ENCODE measurements around the gene ATP5MC3. TPM values are rescaled to one million over a fixed set of nuclear protein-coding genes. Genes with fewer than 3 reads are reported as not detected.
A peak's percentile ranks its signal among the peaks of the same experiment; 100 is the strongest.

Gene ATP5MC3
- total RNA-seq, 4 donors from 2014 or later, result 145 to 385 (median 276) TPM

DNA sequence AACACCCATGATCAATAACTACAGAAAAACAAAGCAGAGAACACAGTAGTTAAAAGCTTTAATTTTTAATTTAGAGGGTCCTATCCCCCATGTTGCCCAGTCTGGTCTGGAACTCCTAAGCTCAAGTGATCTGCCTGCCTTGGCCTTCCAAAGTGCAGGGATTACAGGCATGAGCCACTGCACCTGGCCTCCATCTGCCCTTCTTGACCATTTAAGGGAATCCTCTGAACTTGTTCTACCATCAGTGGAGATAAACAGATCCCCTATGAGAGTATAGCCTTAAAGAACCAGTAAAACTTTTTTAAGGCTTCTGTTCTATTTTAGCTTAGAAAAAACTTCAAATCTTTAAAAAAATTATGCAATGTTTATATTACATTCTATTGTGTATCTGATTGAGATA, 13.5 kb upstream of the ATP5MC3 start:
- intact Hi-C loops (cut with DNase I), result no loop called here
- TF ChIP-seq CTCF (IDR thresholded peaks at IDR 0.05), result no peak
- no peak for TF ChIP-seq POLR2A (IDR thresholded peaks at IDR 0.05)
- no peak overlapping the region for H3K27ac ChIP-seq

GRCh38 chr2:175188761-175189160, 7.3 kb upstream of the ATP5MC3 start:
- TF ChIP-seq POLR2A (IDR thresholded peaks at IDR 0.05) (no peak), CTCF (IDR thresholded peaks at IDR 0.05) (no peak)
- peaks cover 0 to 6% (median 0%) of the 10 kb centered on the region in 3 donors for H3K9me3 ChIP-seq
- intact Hi-C loops (cut with DNase I), result no loop called here
- no peaks in the 10 kb centered on the region for H3K27me3 ChIP-seq
- no peak overlapping the region for H3K4me3 ChIP-seq
- H3K27ac ChIP-seq, result no peak overlapping the region
- DNase-seq, result no peak
- H3K4me1 ChIP-seq, result no peaks in the 10 kb centered on the region
- 41 to 67% methylated on average over 1 of the region's 1 CpG for WGBS, 2 donors
- no peaks in the 10 kb centered on the region for H3K36me3 ChIP-seq

More for the DNA sequence above, 13.5 kb upstream of the ATP5MC3 start:
- Histone ChIP-seq H3K9me3 (peaks cover 0 to 6% (median 0%) of the 10 kb centered on the region in 3 donors), H3K36me3 (no peaks in the 10 kb centered on the region), H3K4me3 (no peak overlapping the region), H3K27me3 (peaks cover 0 to 8% (median 0%) of the 10 kb centered on the region in 4 donors), H3K4me1 (no peaks in the 10 kb centered on the region)
- no peak for DNase-seq

DNA sequence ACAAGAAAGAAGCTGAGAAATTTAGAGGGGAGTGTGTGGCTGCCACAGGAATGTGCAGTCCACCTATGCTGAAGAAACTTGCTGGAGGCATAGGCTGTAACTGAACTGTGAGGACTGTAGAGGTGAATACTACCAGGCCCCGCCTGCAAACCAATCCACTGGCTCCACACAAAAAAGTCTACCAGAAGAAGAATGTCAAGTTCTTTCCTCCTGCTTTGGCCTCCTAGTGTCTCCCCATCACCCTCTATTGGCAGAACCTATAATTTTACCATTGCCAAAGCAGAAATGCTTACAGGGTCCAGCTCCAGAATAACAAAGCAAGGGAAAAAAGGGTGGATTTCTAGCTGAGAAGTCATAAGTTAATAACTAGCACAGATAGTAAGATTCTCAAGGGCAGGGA, 5.9 kb upstream of the ATP5MC3 start:
- intact Hi-C loops (cut with DNase I), result no loop called here
- peaks cover 0 to 6% (median 0%) of the 10 kb centered on the region in 3 donors for H3K9me3 ChIP-seq
- TF ChIP-seq CTCF (IDR thresholded peaks at IDR 0.05) (peak in 1 of 6 experiments; percentile 12), POLR2A (IDR thresholded peaks at IDR 0.05) (no peak)
- no peak overlapping the region for H3K27ac ChIP-seq
- H3K4me3 ChIP-seq, result no peak overlapping the region
- H3K27me3 ChIP-seq, result no peaks in the 10 kb centered on the region
- no peak for DNase-seq
- H3K4me1 ChIP-seq, result no peaks in the 10 kb centered on the region
- WGBS, 2 donors, result 100% methylated on average over 1 of the region's 1 CpG
- no peaks in the 10 kb centered on the region for H3K36me3 ChIP-seq

DNA sequence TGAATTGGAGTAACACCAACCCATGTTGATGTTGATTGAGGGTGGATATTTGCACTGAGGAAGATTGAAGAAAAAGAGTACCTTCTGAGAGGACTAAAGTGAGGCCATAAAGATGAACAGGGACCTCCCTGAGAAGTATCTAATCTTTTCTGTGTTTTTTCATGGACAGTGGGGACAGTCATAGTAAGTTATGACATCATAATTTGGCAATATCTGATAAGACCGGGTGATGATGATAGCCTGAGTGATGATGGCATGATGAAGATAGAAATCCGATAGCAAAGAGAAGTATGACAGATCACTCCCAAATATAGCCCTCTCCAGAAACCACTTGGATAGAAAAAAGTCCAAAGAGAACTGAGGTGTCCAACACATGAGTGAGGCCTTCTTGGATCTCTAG, 2.2 kb upstream of the ATP5MC3 start:
- H3K4me3 ChIP-seq, result no peak overlapping the region
- peaks cover 0 to 14% (median 0%) of the 10 kb centered on the region in 3 donors for H3K36me3 ChIP-seq
- TF ChIP-seq POLR2A (IDR thresholded peaks at IDR 0.05) (no peak), CTCF (IDR thresholded peaks at IDR 0.05) (no peak)
- no peaks in the 10 kb centered on the region for H3K9me3 ChIP-seq
- 80 to 91% methylated on average over 2 of the region's 2 CpGs for WGBS, 2 donors
- H3K27me3 ChIP-seq, result no peaks in the 10 kb centered on the region
- DNase-seq, result no peak
- intact Hi-C loops (cut with DNase I), result no loop called here
- H3K27ac ChIP-seq, result no peak overlapping the region
- peaks cover 0 to 27% (median 5%) of the 10 kb centered on the region in 3 donors for H3K4me1 ChIP-seq

GRCh38 chr2:175181877-175182308, 383 bp upstream of the ATP5MC3 start:
- DNase-seq, result no peak
- H3K27ac ChIP-seq, result peak overlapping the region; percentile 91 to 98 (median 92)
- H3K4me1 ChIP-seq, result peaks cover 0 to 28% (median 5%) of the 10 kb centered on the region in 3 donors
- no peaks in the 10 kb centered on the region for H3K27me3 ChIP-seq
- 49 to 61% methylated on average over 4 of the region's 5 CpGs for WGBS, 2 donors
- intact Hi-C loops (cut with DNase I), result no loop called here
- no peaks in the 10 kb centered on the region for H3K9me3 ChIP-seq
- peaks cover 0 to 32% (median 0%) of the 10 kb centered on the region in 3 donors for H3K36me3 ChIP-seq
- no peak for TF ChIP-seq POLR2A (IDR thresholded peaks at IDR 0.05)
- TF ChIP-seq CTCF (IDR thresholded peaks at IDR 0.05), result no peak
- peak overlapping the region; percentile 68 to 97 (median 86) for H3K4me3 ChIP-seq
